ES-I3 (cell line): ENCODE data around the gene GRID1.

ENCODE experiments used
- H3K36me3 ChIP-seq: 2 replicates; pipeline ENCODE4 v1.6.1; 2013; ENCODE audit warnings: mild to moderate bottlenecking, low read length, control low read depth, moderate library complexity; ENCODE audit not compliant: insufficient read depth
- H3K4me1 ChIP-seq: 2 replicates; pipeline ENCODE4 v1.6.1; 2013; ENCODE audit warnings: mild to moderate bottlenecking, control low read depth, low read length; ENCODE audit not compliant: insufficient read depth
- H3K9ac ChIP-seq: 2 replicates; pipeline ENCODE4 v1.6.1; 2013; ENCODE audit warnings: low read depth, mild to moderate bottlenecking, low read length, moderate library complexity
- H3K9me3 ChIP-seq: 2 replicates; pipeline ENCODE4 v1.6.1; 2013; ENCODE audit warnings: mild to moderate bottlenecking, low read length, moderate library complexity; ENCODE audit not compliant: control insufficient read depth, insufficient read depth

GRID1 gene

GRCh38 chr10:86345859-86346798 is 20.5 kb downstream of the GRID1 start:
- Histone ChIP-seq H3K4me1 (peaks cover 5% of the 10 kb centered on the region; the same call in 1 of the 2 replicates), H3K9me3 (no peaks in the 10 kb centered on the region), H3K36me3 (no peaks in the 10 kb centered on the region), H3K9ac (no peak overlapping the region)

- no peak overlapping the region for H3K9ac ChIP-seq
- H3K9me3 ChIP-seq: no peaks in the 10 kb centered on the region
- H3K36me3 ChIP-seq: no peaks in the 10 kb centered on the region
- H3K4me1 ChIP-seq: peaks cover 5% of the 10 kb centered on the region; the same call in 1 of the 2 replicates
These were observed 21.2 kb downstream of the GRID1 start for GRCh38 chr10:86345296-86345858.

GRCh38 chr10:86344714-86345161 is 21.9 kb downstream of the GRID1 start:
- H3K4me1 ChIP-seq: peaks cover 5% of the 10 kb centered on the region; the same call in 1 of the 2 replicates
- no peaks in the 10 kb centered on the region for H3K36me3 ChIP-seq
- H3K9ac ChIP-seq: no peak overlapping the region
- no peaks in the 10 kb centered on the region for H3K9me3 ChIP-seq

- Histone ChIP-seq H3K4me1 (peaks cover 5% of the 10 kb centered on the region; the same call in 1 of the 2 replicates), H3K9ac (no peak overlapping the region), H3K9me3 (no peaks in the 10 kb centered on the region), H3K36me3 (no peaks in the 10 kb centered on the region)
These were observed 22.3 kb downstream of the GRID1 start for GRCh38 chr10:86344281-86344680.

- Histone ChIP-seq H3K9me3 (no peaks in the 10 kb centered on the region), H3K4me1 (peaks cover 5% of the 10 kb centered on the region; the same call in 1 of the 2 replicates), H3K36me3 (no peaks in the 10 kb centered on the region), H3K9ac (no peak overlapping the region)
These were observed 22.8 kb downstream of the GRID1 start for GRCh38 chr10:86343761-86344160.

GRCh38 chr10:86342111-86342863 is 24.3 kb downstream of the GRID1 start:
- H3K9ac ChIP-seq: no peak overlapping the region
- H3K36me3 ChIP-seq: no peaks in the 10 kb centered on the region
- no peaks in the 10 kb centered on the region for H3K9me3 ChIP-seq
- peaks cover 5% of the 10 kb centered on the region; the same call in 1 of the 2 replicates for H3K4me1 ChIP-seq

- no peaks in the 10 kb centered on the region for H3K36me3 ChIP-seq
- H3K9me3 ChIP-seq: no peaks in the 10 kb centered on the region
- no peak overlapping the region for H3K9ac ChIP-seq
- peaks cover 5% of the 10 kb centered on the region; the same call in 1 of the 2 replicates for H3K4me1 ChIP-seq
These were observed 25.2 kb downstream of the GRID1 start for GRCh38 chr10:86341361-86341811.

GRCh38 chr10:86340991-86341260 is 25.7 kb downstream of the GRID1 start:
- Histone ChIP-seq H3K4me1 (peaks cover 3% of the 10 kb centered on the region; the same call in 1 of the 2 replicates), H3K36me3 (no peaks in the 10 kb centered on the region), H3K9ac (no peak overlapping the region), H3K9me3 (no peaks in the 10 kb centered on the region)

- Histone ChIP-seq H3K9me3 (no peaks in the 10 kb centered on the region), H3K36me3 (no peaks in the 10 kb centered on the region), H3K4me1 (no peaks in the 10 kb centered on the region; the same call in 1 of the 2 replicates), H3K9ac (no peak overlapping the region)
These were observed 26.2 kb downstream of the GRID1 start for GRCh38 chr10:86340176-86340990.

GRCh38 chr10:86339226-86339865 is 27.2 kb downstream of the GRID1 start:
- Histone ChIP-seq H3K9ac (no peak overlapping the region), H3K9me3 (no peaks in the 10 kb centered on the region), H3K36me3 (no peaks in the 10 kb centered on the region), H3K4me1 (no peaks in the 10 kb centered on the region; the same call in 1 of the 2 replicates)

GRCh38 chr10:86337121-86337601 is 29.4 kb downstream of the GRID1 start:
- Histone ChIP-seq H3K9me3 (no peaks in the 10 kb centered on the region), H3K36me3 (no peaks in the 10 kb centered on the region), H3K4me1 (no peaks in the 10 kb centered on the region; the same call in 1 of the 2 replicates), H3K9ac (no peak overlapping the region)

- Histone ChIP-seq H3K36me3 (no peaks in the 10 kb centered on the region), H3K9me3 (no peaks in the 10 kb centered on the region), H3K9ac (no peak overlapping the region), H3K4me1 (no peaks in the 10 kb centered on the region; the same call in 1 of the 2 replicates)
These were observed 30.3 kb downstream of the GRID1 start for GRCh38 chr10:86336341-86336740.

GRCh38 chr10:86335831-86336230 is 30.8 kb downstream of the GRID1 start:
- no peaks in the 10 kb centered on the region for H3K9me3 ChIP-seq
- H3K4me1 ChIP-seq: no peaks in the 10 kb centered on the region; the same call in 1 of the 2 replicates
- H3K9ac ChIP-seq: no peak overlapping the region
- no peaks in the 10 kb centered on the region for H3K36me3 ChIP-seq
